Skin epidermis (tissue), 12 donors: Measurements from ENCODE around the gene FAM187B.

ENCODE experiments used
- H3K27ac ChIP-seq, 21 experiments: fragments of 200-600 bp; sonication (generic) in 11 of 21; one replicate each; pipeline ENCODE4 v1.5.0; 2020; ENCODE audit warnings: mild to moderate bottlenecking in 3 of 21, inconsistent platforms in 2 of 21, moderate library complexity in 2 of 21
- H3K4me3 ChIP-seq, 7 experiments: fragments of 200-600 bp; sonication (generic) in 2 of 7; one replicate each; pipeline ENCODE4 v1.5.0; 2020; ENCODE audit warnings: inconsistent platforms in 2 of 7, mild to moderate bottlenecking in 2 of 7, moderate library complexity in 1 of 7

Gene FAM187B

DNA sequence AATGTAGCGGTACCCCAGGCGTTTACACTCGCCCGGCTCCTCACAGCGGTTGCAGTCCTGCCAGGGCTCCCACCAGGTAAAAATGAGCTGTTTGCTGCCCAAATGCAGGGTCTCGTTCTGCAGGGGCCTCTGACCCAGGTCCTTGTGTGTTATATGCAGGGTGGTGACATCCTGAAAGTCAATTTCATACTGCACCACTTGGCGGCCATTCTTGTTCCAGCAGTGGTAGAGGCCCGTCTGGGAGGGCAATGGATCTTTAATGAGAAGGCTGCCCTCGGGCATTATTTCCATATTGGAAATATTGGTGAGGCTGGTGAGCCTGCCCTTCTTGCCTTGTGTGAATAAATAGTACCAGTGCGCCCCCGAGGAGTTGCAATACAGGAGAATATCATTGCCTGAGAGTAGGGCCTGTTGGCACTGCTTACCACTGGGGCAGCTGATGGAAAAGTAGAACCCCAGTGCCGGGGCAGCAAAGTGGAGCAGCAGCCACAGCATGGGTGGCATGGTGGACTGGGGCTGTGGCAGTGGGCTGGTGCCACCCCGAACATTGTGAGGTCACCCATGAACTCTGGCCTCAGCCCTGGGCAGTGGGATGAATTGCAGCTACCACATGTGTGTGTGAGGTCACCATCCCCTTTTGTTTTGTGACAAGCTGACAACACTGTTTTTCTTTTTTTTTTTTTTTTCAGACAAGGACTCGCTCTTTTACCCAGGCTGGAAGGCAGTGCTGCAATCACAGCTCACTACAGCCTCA, at the start of gene FAM187B:
FAM187B (minus strand) TSS at position 563 of the 754 bp plus-strand sequence; CDS start at position 504, 59 bp downstream.
- Histone ChIP-seq H3K4me3 (no peak within 1 kb of the TSS), H3K27ac (no peak within 1 kb of the TSS)

- H3K4me3 ChIP-seq = no peak overlapping the region
- no peak overlapping the region for H3K27ac ChIP-seq
These were observed 48.3 kb upstream of the FAM187B start for GRCh38 chr19:35276706-35277281.

DNA sequence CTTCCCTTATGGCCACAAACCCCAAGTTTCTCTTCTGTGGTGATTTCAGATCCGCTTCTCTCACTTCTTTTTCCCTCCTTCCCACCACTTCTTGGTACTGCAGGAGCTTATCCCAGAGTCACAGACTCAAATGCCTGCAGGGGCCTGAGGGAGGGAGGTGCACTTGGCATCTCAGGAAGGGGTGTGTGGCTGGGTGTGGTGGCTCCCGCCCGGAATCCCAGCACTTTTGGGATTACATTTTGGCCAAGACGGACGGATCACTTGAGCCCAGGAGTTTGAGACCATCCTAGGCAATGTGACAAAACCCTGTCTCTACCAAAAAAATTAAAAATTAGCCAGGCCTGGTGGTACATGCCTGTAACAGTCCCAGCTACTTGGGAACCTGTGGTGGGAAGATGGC, 45.8 kb upstream of the FAM187B start:
- H3K27ac ChIP-seq = peak overlapping the region in 1 of 21 experiments; percentile 14
- no peak overlapping the region for H3K4me3 ChIP-seq

DNA sequence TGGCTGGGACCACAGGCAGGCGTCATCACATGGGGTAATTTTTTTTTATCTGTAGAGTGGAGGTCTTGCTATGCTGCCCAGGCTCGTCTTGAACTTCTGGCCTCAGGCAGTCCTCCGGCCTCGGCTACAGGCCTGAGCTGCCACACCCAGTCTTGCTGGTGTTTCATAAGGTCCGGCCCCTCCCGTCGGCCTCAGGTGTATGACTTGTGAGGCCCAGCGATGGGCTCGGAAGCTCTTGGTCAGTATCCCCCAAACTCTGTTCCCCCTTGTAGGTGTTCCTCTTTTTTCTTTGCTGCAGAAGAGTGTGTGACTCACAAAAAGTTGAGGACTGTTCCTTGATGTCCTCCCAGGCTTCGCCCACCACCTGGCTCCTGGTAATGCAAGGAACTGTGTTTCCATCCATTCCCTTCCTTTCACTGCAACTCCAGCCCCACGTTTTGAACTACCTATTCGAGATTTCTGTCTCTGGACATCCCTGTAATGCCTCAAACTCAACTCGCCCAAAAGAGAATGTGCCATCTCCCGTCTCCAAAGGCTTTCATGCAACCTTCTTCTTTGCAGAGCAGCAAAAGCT, 45.2 kb upstream of the FAM187B start:
- peak overlapping the region in 2 of 21 experiments; percentile 6 to 14 for H3K27ac ChIP-seq
- H3K4me3 ChIP-seq = no peak overlapping the region

GRCh38 chr19:35272954-35273649, 44.6 kb upstream of the FAM187B start:
- Histone ChIP-seq H3K4me3 (no peak overlapping the region), H3K27ac (peak overlapping the region in 1 of 21 experiments; percentile 29)

DNA sequence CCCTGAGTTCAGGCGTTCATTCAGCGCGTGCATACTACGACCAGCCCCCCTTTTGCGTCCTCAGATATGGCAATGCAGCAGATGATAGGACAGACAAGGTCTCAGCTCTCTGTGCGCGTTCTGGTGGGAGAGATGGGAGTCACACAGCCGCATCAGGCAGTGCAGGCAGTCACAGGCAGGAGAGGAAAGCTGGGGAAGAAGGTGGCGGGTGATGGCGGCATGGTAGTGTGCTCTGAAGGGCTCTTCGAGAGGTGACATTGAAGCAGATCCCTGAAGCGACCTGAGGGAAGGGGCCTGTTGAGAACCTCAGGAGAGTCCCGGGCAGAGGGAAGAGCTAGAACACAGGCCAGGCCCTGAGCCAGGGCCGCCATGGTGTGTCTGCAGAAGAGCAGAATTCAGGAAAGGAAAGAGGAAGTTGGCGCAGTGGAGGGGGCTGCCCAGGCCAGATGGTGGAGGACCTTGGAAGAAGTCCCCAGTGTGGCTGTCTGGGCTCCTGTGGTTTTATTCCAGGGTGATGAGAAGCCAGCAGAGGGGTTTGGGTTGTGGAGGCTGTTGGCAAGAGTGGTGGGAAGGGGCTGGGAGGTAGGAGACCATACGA, 43.7 kb upstream of the FAM187B start:
- H3K27ac ChIP-seq = peak overlapping the region in 2 of 21 experiments; percentile 23 to 45
- no peak overlapping the region for H3K4me3 ChIP-seq

DNA sequence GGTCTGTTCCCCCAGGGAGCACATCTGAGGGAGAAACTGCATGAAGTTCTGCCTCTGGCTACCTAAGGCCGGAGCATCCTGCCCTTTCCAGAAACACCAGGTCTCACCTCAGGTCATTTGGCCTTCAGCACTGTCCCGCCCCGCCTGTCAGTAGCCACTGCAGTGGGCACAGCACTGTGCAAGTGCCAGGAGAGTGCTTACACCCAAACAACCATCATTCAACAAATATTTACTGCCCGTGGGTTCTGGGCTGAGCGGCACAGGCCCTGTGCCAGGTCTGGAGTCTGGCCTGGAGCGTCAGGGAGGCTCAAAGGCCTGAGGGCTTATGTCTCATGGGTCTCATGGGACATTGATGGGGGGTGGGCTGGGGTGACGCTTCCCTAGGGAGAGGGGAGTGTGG, 43.0 kb upstream of the FAM187B start:
- Histone ChIP-seq H3K27ac (peak overlapping the region in 2 of 21 experiments; percentile 42 to 45), H3K4me3 (no peak overlapping the region)

DNA sequence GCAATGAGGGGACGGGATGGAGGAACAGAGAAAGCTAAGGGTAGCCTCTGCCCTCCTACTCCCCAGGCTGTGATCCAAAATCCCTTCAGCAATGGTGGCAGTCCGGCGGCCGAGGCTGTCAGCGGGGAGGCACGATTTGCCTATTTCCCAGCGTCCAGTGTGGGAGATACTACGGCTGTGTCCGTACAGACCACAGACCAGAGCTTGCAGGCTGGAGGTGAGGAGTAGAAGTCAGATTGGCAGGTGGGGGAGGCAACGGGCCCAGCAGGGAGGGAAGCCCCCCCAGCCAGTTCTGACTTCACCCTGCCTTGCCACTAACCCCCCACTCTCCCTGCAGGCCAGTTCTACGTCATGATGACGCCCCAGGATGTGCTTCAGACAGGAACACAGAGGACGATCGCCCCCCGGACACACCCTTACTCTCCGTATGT, 41.9 kb upstream of the FAM187B start:
- Histone ChIP-seq H3K4me3 (peak overlapping the region in 1 of 7 experiments; percentile 43), H3K27ac (peak overlapping the region in 5 of 21 experiments; percentile 91 to 98 (median 92))

- Histone ChIP-seq H3K4me3 (peak overlapping the region; percentile 43 to 81 (median 67)), H3K27ac (peak overlapping the region; percentile 75 to 98 (median 92))
These were observed 41.0 kb upstream of the FAM187B start for GRCh38 chr19:35269438-35270117.

DNA sequence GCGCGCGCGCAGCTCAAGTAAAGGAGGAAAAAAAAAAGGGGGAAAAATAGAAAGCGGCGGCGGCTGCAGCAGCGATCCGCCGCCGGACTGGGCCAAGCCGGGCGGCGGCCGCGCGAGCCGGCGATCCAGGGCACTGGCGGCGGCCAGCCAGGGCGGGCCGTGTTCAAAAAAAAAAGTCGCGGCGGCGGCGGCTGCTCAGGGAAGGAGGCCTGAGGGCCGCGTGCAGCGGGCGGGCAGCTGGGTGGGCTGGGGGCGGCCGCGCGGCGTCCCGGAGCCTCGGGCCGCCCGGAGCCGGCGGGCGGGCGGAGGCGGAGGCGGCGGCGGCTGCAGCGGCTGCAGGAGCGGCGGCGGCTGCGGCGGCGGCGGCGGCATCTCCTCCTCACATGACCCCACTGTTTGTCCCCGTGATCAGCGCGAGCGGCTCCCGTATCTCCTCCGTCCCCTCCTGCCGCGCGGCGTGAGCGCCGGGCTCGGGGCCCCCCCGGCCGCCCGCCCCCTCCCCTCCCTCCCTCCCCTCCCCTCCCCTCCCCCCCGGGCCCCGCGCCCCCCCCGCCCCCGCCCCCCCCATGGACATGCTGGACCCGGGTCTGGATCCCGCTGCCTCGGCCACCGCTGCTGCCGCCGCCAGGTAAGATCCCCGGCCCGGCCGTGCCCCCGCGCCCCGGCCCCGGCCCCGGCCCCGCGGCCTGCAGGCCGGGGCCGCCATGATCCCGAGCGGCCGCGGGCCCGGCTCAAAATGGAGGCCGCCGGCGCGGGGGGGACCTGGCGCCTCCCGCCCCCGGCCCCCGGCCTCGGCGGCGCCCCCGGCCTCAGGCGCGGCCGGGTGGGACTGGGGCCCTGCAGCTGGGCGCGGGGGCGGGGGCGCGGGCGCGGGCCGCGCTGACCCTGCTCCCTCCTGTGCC, 40.2 kb upstream of the FAM187B start, which contains the start of gene USF2:
USF2 (plus strand) TSS at position 427 of the 902 bp plus-strand sequence; CDS start at position 567, 140 bp downstream.
- H3K27ac ChIP-seq = peak within 1 kb of the TSS; percentile 86 to 98 (median 95)
- peak within 1 kb of the TSS; percentile 51 to 95 (median 72) for H3K4me3 ChIP-seq

- H3K27ac ChIP-seq = peak overlapping the region; percentile 86 to 98 (median 95)
- peak overlapping the region; percentile 51 to 95 (median 72) for H3K4me3 ChIP-seq
These were observed 39.4 kb upstream of the FAM187B start for GRCh38 chr19:35267818-35268535.

DNA sequence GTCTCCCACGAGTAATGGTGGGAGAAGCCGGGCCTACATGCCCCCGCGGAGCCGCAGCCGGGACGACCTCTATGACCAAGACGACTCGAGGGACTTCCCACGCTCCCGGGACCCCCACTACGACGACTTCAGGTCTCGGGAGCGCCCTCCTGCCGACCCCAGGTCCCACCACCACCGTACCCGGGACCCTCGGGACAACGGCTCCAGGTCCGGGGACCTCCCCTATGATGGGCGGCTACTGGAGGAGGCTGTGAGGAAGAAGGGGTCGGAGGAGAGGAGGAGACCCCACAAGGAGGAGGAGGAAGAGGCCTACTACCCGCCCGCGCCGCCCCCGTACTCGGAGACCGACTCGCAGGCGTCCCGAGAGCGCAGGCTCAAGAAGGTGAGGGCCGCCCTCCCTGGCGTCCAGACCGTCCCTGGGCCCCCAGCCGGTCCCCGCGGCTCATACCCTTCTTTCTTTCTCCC, 38.8 kb upstream of the FAM187B start:
- Histone ChIP-seq H3K27ac (peak overlapping the region; percentile 86 to 98 (median 95)), H3K4me3 (peak overlapping the region; percentile 51 to 95 (median 72))

DNA sequence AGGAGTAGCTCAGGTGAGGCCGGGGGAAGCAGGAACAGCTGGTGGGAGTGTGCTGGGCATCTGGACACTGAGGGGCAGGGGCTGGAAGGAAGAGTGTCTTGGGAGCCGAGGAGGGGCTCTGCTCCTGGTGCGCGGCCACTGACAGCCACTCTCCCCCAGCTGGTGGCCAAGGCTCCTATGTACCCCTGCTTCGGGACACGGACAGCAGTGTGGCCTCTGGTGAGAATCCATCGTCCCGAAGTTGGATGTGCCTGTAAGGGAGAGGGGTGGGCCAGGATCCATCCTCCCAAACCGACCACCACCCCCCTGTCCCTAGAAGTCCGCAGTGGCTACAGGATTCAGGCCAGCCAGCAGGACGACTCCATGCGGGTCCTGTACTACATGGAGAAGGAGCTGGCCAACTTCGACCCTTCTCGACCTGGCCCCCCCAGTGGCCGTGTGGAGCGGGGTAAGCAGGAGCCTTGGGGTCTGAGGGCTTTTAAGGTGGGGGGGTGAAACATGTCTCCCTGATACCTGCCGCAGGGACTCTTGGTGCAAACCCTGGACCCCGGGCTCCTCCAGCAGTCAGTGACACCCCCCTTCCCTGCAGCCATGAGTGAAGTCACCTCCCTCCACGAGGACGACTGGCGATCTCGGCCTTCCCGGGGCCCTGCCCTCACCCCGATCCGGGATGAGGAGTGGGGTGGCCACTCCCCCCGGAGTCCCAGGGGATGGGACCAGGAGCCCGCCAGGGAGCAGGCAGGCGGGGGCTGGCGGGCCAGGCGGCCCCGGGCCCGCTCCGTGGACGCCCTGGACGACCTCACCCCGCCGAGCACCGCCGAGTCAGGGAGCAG, 38.2 kb upstream of the FAM187B start:
- H3K4me3 ChIP-seq = peak overlapping the region; percentile 51 to 95 (median 72)
- peak overlapping the region; percentile 86 to 98 (median 95) for H3K27ac ChIP-seq

DNA sequence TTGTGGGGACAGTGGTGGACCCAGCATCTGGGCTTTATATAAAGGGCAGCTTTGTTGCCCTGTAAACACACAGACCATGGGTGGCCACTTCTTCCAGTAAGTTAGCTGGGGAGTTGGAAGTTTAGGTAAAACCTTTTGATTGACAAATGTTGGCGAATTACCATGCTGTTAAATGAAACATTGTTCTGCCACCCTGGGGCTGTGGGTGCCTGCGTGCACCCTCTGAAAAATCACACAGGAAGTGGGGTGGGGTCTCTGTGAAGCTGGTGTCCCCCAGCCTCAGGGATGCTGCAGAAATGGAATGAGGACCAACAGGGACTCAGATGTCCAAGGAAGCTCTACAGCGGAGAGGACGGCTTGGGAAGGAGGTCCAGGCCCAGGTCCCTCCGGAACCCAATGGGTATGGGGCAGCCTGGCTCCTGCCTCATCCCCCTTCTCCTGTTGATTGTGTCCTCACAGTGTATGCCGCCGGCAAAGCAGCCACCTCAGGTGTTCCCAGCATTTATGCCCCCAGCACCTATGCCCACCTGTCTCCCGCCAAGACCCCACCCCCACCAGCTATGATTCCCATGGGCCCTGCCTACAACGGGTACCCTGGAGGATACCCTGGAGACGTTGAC, 37.5 kb upstream of the FAM187B start:
- Histone ChIP-seq H3K27ac (peak overlapping the region in 10 of 21 experiments; percentile 3 to 96 (median 46)), H3K4me3 (no peak overlapping the region)

GRCh38 chr19:35265126-35265899, 36.8 kb upstream of the FAM187B start:
- Histone ChIP-seq H3K27ac (peak overlapping the region in 12 of 21 experiments; percentile 5 to 90 (median 30)), H3K4me3 (no peak overlapping the region)
